ENCODE results near the gene GTF2A1.

GRCh38 chr14:81177225-81177624 is 43.5 kb downstream of the GTF2A1 start:
- TF ChIP-seq CTCF (IDR thresholded peaks at IDR 0.05) (no peak), POLR2A (IDR thresholded peaks at IDR 0.05) (no peak), POLR2AphosphoS5 (IDR thresholded peaks at IDR 0.05) (no peak)
